Hepatocyte (in vitro differentiated cells): ENCODE results near the gene MFAP3L.

Source experiments
- EZH2phosphoT487 ChIP-seq: fragments of 200-600 bp; sonication (generic); IDR thresholded peaks from one replicate; pipeline ENCODE4 v1.6.1; 2018; ENCODE audit warnings: antibody characterized with exemption, mild to moderate bottlenecking, low read depth, moderate library complexity; ENCODE audit not compliant: unreplicated experiment, severe bottlenecking
- TF ChIP-seq, protein P1 (sequence below): fragments of 200-600 bp; sonication (generic); IDR thresholded peaks from 2 replicates; pipeline ENCODE4 v1.5.1; 2016; ENCODE audit warnings: antibody characterized with exemption, mild to moderate bottlenecking; ENCODE audit not compliant: poor library complexity

DNA sequence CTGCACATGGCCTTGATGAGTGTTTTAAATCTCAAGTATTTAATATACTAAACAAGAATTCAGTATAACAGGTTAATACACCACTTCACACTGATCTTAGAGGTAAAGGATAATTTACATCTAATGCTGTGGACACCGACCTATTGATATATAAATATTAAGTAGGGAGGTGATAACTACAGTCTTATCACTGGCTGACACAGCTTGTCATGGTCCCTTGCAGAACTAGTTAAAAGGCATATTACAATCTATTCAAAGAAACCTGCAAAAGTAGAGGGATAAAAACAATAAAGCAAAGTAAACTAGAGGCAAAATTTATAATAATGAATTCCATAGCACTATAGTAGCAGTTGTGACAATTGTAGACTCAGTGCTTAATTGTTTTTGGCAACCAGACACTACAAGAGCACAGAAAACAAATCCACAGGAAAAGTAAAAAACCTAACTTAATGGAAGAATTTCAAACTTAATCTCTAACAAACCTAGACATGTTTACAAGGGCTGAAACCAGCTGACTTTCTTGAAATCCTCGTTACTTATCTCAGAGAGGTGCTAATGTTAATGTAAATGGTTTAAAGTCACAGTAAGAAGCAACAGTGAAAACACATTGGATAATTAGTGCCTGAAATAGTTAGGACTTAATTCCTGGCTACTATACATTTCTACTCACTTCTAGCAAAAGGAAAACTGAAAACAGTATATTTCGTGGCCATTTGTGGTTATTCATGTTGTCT, 25.0 kb downstream of the MFAP3L start:
- TF ChIP-seq, protein P1, sequence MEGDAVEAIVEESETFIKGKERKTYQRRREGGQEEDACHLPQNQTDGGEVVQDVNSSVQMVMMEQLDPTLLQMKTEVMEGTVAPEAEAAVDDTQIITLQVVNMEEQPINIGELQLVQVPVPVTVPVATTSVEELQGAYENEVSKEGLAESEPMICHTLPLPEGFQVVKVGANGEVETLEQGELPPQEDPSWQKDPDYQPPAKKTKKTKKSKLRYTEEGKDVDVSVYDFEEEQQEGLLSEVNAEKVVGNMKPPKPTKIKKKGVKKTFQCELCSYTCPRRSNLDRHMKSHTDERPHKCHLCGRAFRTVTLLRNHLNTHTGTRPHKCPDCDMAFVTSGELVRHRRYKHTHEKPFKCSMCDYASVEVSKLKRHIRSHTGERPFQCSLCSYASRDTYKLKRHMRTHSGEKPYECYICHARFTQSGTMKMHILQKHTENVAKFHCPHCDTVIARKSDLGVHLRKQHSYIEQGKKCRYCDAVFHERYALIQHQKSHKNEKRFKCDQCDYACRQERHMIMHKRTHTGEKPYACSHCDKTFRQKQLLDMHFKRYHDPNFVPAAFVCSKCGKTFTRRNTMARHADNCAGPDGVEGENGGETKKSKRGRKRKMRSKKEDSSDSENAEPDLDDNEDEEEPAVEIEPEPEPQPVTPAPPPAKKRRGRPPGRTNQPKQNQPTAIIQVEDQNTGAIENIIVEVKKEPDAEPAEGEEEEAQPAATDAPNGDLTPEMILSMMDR, result no peak
- no peak for TF ChIP-seq EZH2phosphoT487
